Measurements from ENCODE around the gene SMARCA2.

Gene SMARCA2

GRCh38 chr9:2231101-2231500, 216.0 kb downstream of the SMARCA2 start:
- no peaks in the 10 kb centered on the region for H3K79me2 ChIP-seq (ENCODE audit: insufficient read depth, low read depth)
- H3K36me3 ChIP-seq (ENCODE audit: insufficient read depth), result no peaks in the 10 kb centered on the region
- peaks cover 23% of the 10 kb centered on the region for H3K4me1 ChIP-seq (ENCODE audit: low read depth, poor library complexity, severe bottlenecking)
- no peak overlapping the region for H3K27ac ChIP-seq
- H3K27me3 ChIP-seq (ENCODE audit: insufficient read depth, low read depth), result no peaks in the 10 kb centered on the region
- no peak overlapping the region for H3K9ac ChIP-seq
- no peaks in the 10 kb centered on the region for H4K20me1 ChIP-seq (ENCODE audit: insufficient read depth)
- no peak overlapping the region for H2AFZ ChIP-seq (ENCODE audit: low read depth)
- no peak overlapping the region for H3K4me2 ChIP-seq
- no peak overlapping the region for H3K4me3 ChIP-seq (IDR thresholded peaks at IDR 0.05; ENCODE audit: insufficient read depth, low read depth, low read length)
- TF ChIP-seq CTCF (conservative IDR thresholded peaks at IDR 0.05; ENCODE audit: low read depth, low read length), result no peak

GRCh38 chr9:2231829-2232228, 216.7 kb downstream of the SMARCA2 start:
- H3K27ac ChIP-seq, result no peak overlapping the region
- H2AFZ ChIP-seq (ENCODE audit: low read depth), result no peak overlapping the region
- H3K4me1 ChIP-seq (ENCODE audit: low read depth, poor library complexity, severe bottlenecking), result peaks cover 23% of the 10 kb centered on the region
- H3K9ac ChIP-seq, result no peak overlapping the region
- H3K4me2 ChIP-seq, result no peak overlapping the region
- H4K20me1 ChIP-seq (ENCODE audit: insufficient read depth), result no peaks in the 10 kb centered on the region
- TF ChIP-seq CTCF (conservative IDR thresholded peaks at IDR 0.05; ENCODE audit: low read depth, low read length), result no peak
- H3K27me3 ChIP-seq (ENCODE audit: insufficient read depth, low read depth), result no peaks in the 10 kb centered on the region
- no peaks in the 10 kb centered on the region for H3K79me2 ChIP-seq (ENCODE audit: insufficient read depth, low read depth)
- no peak overlapping the region for H3K4me3 ChIP-seq (IDR thresholded peaks at IDR 0.05; ENCODE audit: insufficient read depth, low read depth, low read length)
- H3K36me3 ChIP-seq (ENCODE audit: insufficient read depth), result no peaks in the 10 kb centered on the region

GRCh38 chr9:2233274-2233673, 218.1 kb downstream of the SMARCA2 start:
- no peak overlapping the region for H2AFZ ChIP-seq (ENCODE audit: low read depth)
- no peak overlapping the region for H3K4me2 ChIP-seq
- H3K79me2 ChIP-seq (ENCODE audit: insufficient read depth, low read depth), result no peaks in the 10 kb centered on the region

GRCh38 chr9:2234371-2234893, 219.3 kb downstream of the SMARCA2 start:
- no peak overlapping the region for H2AFZ ChIP-seq (ENCODE audit: low read depth)
- H3K79me2 ChIP-seq (ENCODE audit: insufficient read depth, low read depth), result no peaks in the 10 kb centered on the region
- no peaks in the 10 kb centered on the region for H4K20me1 ChIP-seq (ENCODE audit: insufficient read depth)
- no peaks in the 10 kb centered on the region for H3K36me3 ChIP-seq (ENCODE audit: insufficient read depth)
- no peak for TF ChIP-seq CTCF (conservative IDR thresholded peaks at IDR 0.05; ENCODE audit: low read depth, low read length)
- no peak overlapping the region for H3K27ac ChIP-seq
- H3K4me1 ChIP-seq (ENCODE audit: low read depth, poor library complexity, severe bottlenecking), result peaks cover 7% of the 10 kb centered on the region
- H3K4me2 ChIP-seq, result no peak overlapping the region
- H3K9ac ChIP-seq, result no peak overlapping the region
- no peaks in the 10 kb centered on the region for H3K27me3 ChIP-seq (ENCODE audit: insufficient read depth, low read depth)
- no peak overlapping the region for H3K4me3 ChIP-seq (IDR thresholded peaks at IDR 0.05; ENCODE audit: insufficient read depth, low read depth, low read length)

More at GRCh38 chr9:2233274-2233673, 218.1 kb downstream of the SMARCA2 start:
- Histone ChIP-seq H3K9ac (no peak overlapping the region), H3K4me1 (ENCODE audit: low read depth, poor library complexity, severe bottlenecking) (peaks cover 19% of the 10 kb centered on the region), H4K20me1 (ENCODE audit: insufficient read depth) (no peaks in the 10 kb centered on the region), H3K36me3 (ENCODE audit: insufficient read depth) (no peaks in the 10 kb centered on the region), H3K27me3 (ENCODE audit: insufficient read depth, low read depth) (no peaks in the 10 kb centered on the region), H3K4me3 (IDR thresholded peaks at IDR 0.05; ENCODE audit: insufficient read depth, low read depth, low read length) (no peak overlapping the region), H3K27ac (no peak overlapping the region)
- no peak for TF ChIP-seq CTCF (conservative IDR thresholded peaks at IDR 0.05; ENCODE audit: low read depth, low read length)
